Cardiac muscle cell (in vitro differentiated cells and primary cell): ENCODE measurements around the gene ZNF467. TPM values are rescaled to one million over a fixed set of nuclear protein-coding genes. Genes with fewer than 3 reads are reported as not detected.

Experiments
- DNase-seq, 2 donors: peaks; one replicate each; pipeline versions ENCODE4 v3.0.0 to v3.0.0-alpha.2; 2010 to 2017; ENCODE audit warnings: low read depth in 1 of 2, low spot score in 1 of 2
- H3K27ac ChIP-seq: fragments of 200-600 bp; sonication (generic); 2 replicates; pipeline ENCODE4 v1.5.1; 2016
- H3K27me3 ChIP-seq: fragments of 200-600 bp; sonication (generic); 2 replicates; pipeline ENCODE4 v1.6.0; 2016; ENCODE audit warnings: control low read depth
- H3K36me3 ChIP-seq: fragments of 200-600 bp; sonication (generic); 2 replicates; pipeline ENCODE4 v1.5.1; 2016; ENCODE audit warnings: control low read depth
- H3K4me1 ChIP-seq: fragments of 200-600 bp; sonication (generic); 2 replicates; pipeline ENCODE4 v1.8.1; 2017; ENCODE audit warnings: low read depth, mild to moderate bottlenecking, mixed run types
- H3K4me3 ChIP-seq: fragments of 200-600 bp; sonication (generic); 2 replicates; pipeline ENCODE4 v1.5.1; 2016; ENCODE audit warnings: mild to moderate bottlenecking
- H3K9me3 ChIP-seq: fragments of 200-600 bp; sonication (generic); 2 replicates; pipeline ENCODE4 v1.5.1; 2017; ENCODE audit warnings: low read depth, mild to moderate bottlenecking, control low read depth
- CTCF ChIP-seq: IDR thresholded peaks from 2 replicates; pipeline ENCODE4 v1.5.1; 2012; ENCODE audit warnings: low read depth, mild to moderate bottlenecking, low read length
- polyA plus RNA-seq: library from polyadenylated mRNA; unstranded; fragments of >200 nt; fragmentation: Nextera tagmentation; extraction: Ambion mirVana; gene quantifications from 2 replicates; pipeline ENCODE4 v1.2.1, GENCODE V29; 2016
- total RNA-seq: library from RNA; depleted of rRNA; stranded (reverse); fragments of >200 nt; gene quantifications from 2 replicates; pipeline ENCODE4 v1.2.3, GENCODE V29; 2016

The ZNF467 gene
- total and polyA plus RNA-seq, 2 experiments from 2014 or later, result 27.7 to 33.7 TPM

DNA sequence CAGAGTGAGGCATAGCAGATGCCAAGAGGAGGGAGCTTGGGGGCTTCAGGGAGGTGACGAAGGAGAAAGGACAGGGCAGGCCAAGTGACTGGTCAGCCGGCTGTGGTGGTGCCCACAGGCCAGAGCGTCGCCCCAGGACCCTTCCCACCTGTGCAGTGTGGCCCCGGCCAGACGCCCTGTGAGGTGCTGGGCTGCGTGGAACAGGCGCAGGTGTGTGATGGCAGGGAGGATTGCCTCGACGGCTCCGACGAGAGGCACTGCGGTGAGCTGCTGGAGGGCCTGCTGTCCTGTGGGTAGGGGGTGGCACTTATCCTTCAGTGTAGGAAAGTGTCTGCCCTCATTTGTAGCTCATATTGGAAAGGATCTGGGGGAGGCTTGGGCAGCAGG, 26.8 kb upstream of the ZNF467 start:
- H3K9me3 ChIP-seq, result no peaks in the 10 kb centered on the region
- no peak overlapping the region for H3K4me3 ChIP-seq
- H3K36me3 ChIP-seq, result no peaks in the 10 kb centered on the region
- H3K27ac ChIP-seq, result no peak overlapping the region
- TF ChIP-seq CTCF, result no peak
- H3K4me1 ChIP-seq, result no peaks in the 10 kb centered on the region
- DNase-seq, result no peak
- no peaks in the 10 kb centered on the region for H3K27me3 ChIP-seq

DNA sequence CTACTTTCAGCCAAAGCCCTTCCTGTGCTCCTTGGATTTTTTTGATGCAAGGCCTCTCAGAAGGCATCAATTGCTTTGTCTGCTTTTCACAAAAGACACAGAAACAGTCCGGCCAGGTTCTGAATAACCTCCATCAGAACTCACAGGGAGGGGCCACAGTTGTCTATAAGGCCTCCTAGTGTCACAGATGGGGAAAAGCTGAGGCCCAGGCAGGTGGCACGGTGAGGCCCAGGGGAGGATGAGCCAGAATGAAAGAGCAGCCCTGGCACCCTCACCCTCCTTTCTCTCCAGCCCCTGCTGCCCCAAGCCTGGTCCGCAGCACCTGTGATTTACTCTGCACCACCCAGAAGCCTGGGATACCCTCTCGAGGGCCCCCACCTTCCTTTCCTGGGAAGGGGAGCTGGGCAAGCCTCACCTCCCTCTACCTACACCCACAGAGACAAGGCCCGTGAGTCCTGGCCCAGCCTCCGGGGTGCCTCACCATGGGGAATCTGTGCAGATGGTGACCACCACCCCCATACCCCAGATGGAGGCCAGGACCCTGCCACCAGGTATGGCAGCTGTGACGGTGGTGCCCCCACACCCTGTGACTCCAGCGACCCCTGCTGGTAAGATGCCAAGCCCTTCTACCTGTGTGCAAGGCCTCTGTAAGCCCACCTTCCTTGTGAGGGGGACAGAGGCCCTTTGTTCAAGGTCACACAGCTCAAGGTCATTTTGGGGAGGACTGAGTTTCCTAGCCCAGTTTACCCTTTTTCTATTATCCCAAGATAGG, 26.2 kb upstream of the ZNF467 start:
- H3K27ac ChIP-seq, result no peak overlapping the region
- peak; percentile 7 to 76 for DNase-seq
- no peaks in the 10 kb centered on the region for H3K4me1 ChIP-seq
- H3K9me3 ChIP-seq, result no peaks in the 10 kb centered on the region
- no peak overlapping the region for H3K4me3 ChIP-seq
- no peaks in the 10 kb centered on the region for H3K36me3 ChIP-seq
- H3K27me3 ChIP-seq, result no peaks in the 10 kb centered on the region
- peak; percentile 29 for TF ChIP-seq CTCF

DNA sequence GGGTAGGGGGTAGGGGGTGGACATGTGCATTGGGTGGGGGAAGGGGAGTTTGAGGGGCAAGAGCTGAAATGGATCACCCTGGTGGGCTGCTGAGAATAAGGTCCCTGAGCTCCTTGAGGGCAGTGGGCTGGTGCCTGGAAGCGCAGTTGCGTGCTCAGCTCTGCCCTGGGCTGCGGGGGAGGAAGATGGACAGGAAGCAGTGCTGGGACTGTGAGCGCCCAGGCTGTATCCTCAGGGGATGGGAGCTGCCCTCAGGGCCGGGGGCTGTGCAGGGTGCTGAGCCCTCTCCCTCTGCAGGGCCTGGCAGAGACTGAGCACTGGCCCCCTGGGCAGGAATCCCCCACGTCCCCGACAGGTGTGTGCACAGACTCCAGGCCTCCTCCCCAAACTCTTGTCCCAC, 24.4 kb upstream of the ZNF467 start:
- Histone ChIP-seq H3K36me3 (no peaks in the 10 kb centered on the region), H3K27ac (no peak overlapping the region), H3K4me1 (no peaks in the 10 kb centered on the region), H3K27me3 (no peaks in the 10 kb centered on the region), H3K4me3 (no peak overlapping the region), H3K9me3 (no peaks in the 10 kb centered on the region)
- no peak for DNase-seq
- no peak for TF ChIP-seq CTCF

- TF ChIP-seq CTCF, result no peak
- Histone ChIP-seq H3K36me3 (no peaks in the 10 kb centered on the region), H3K27me3 (no peaks in the 10 kb centered on the region), H3K27ac (no peak overlapping the region), H3K4me3 (no peak overlapping the region), H3K4me1 (no peaks in the 10 kb centered on the region), H3K9me3 (no peaks in the 10 kb centered on the region)
- DNase-seq, result no peak
Observed at GRCh38 chr7:149796287-149796860, 23.0 kb upstream of the ZNF467 start.

GRCh38 chr7:149795126-149795525, 21.7 kb upstream of the ZNF467 start:
- no peaks in the 10 kb centered on the region for H3K4me1 ChIP-seq
- no peaks in the 10 kb centered on the region for H3K36me3 ChIP-seq
- no peak overlapping the region for H3K27ac ChIP-seq
- no peak overlapping the region for H3K4me3 ChIP-seq
- TF ChIP-seq CTCF, result no peak
- H3K27me3 ChIP-seq, result peaks cover 12% of the 10 kb centered on the region
- no peaks in the 10 kb centered on the region for H3K9me3 ChIP-seq
- DNase-seq, result no peak
